Neuronal stem cell (in vitro differentiated cells): ENCODE data around the gene SOCS2.
"Not testable (repeated sequence)": the region's sequence is repeated elsewhere in the genome, so short reads cannot be mapped to it uniquely, and the experiment has no call there.

Experiments used
- DNase-seq: peaks from one replicate; pipeline ENCODE4 v3.0.0-alpha.2; 2013; ENCODE audit warnings: low spot score
- H2AFZ ChIP-seq: one replicate; pipeline ENCODE4 v1.6.1; 2013; ENCODE audit warnings: mild to moderate bottlenecking, low read length, inconsistent platforms
- H2AK5ac ChIP-seq: 2 replicates; pipeline ENCODE4 v1.6.1; 2013; ENCODE audit warnings: low read depth, mild to moderate bottlenecking, inconsistent platforms, low read length, moderate library complexity, mixed read lengths
- H2BK120ac ChIP-seq: 2 replicates; pipeline ENCODE4 v1.6.1; 2013; ENCODE audit warnings: low read depth, mild to moderate bottlenecking, inconsistent platforms, low read length, moderate library complexity, mixed read lengths
- H2BK12ac ChIP-seq: one replicate; pipeline ENCODE4 v1.6.1; 2013; ENCODE audit warnings: low read length, inconsistent platforms
- H2BK15ac ChIP-seq: 2 replicates; pipeline ENCODE4 v1.6.1; 2013; ENCODE audit warnings: mild to moderate bottlenecking, low read length, inconsistent platforms, mixed read lengths
- H2BK5ac ChIP-seq: one replicate; pipeline ENCODE4 v1.6.1; 2013; ENCODE audit warnings: inconsistent platforms, mild to moderate bottlenecking, low read length, moderate library complexity
- H3K14ac ChIP-seq: one replicate; pipeline ENCODE4 v1.6.1; 2013; ENCODE audit warnings: low read length, inconsistent platforms
- H3K18ac ChIP-seq: 2 replicates; pipeline ENCODE4 v1.6.1; 2013; ENCODE audit warnings: low read length, inconsistent platforms
- H3K23ac ChIP-seq: 2 replicates; pipeline ENCODE4 v1.6.1; 2013; ENCODE audit warnings: low read depth, mild to moderate bottlenecking, mixed read lengths, low read length, inconsistent platforms; ENCODE audit not compliant: poor library complexity
- H3K27ac ChIP-seq: replicated peaks from 3 replicates; pipeline ENCODE4 v1.5.1; 2013; ENCODE audit warnings: low read length, inconsistent platforms
- H3K27me3 ChIP-seq, 3 experiments: 2 replicates each; pipeline ENCODE4 v1.6.1; 2013; ENCODE audit warnings: low read length in 3 of 3, mild to moderate bottlenecking in 2 of 3, inconsistent platforms in 1 of 3, low read depth in 1 of 3, mixed read lengths in 1 of 3, moderate library complexity in 1 of 3; ENCODE audit not compliant: control insufficient read depth in 3 of 3, insufficient read depth in 3 of 3
- H3K36me3 ChIP-seq, 2 donors: replicated peaks in 1 of 2; 2 replicates each; pipeline ENCODE4 v1.6.1; 2013; ENCODE audit warnings: low read length in 2 of 2; ENCODE audit not compliant: control insufficient read depth in 2 of 2, insufficient read depth in 2 of 2
- H3K4ac ChIP-seq: 2 replicates; pipeline ENCODE4 v1.6.1; 2013; ENCODE audit warnings: inconsistent platforms, mild to moderate bottlenecking, low read length, moderate library complexity
- H3K4me1 ChIP-seq, 2 donors: 1 replicate in 1 of 2; 2 replicates in 1 of 2; pipeline ENCODE4 v1.6.1; 2013; ENCODE audit warnings: low read length in 2 of 2, low read depth in 1 of 2; ENCODE audit not compliant: control insufficient read depth in 2 of 2, insufficient read depth in 1 of 2
- H3K4me2 ChIP-seq: one replicate; pipeline ENCODE4 v1.6.1; 2013; ENCODE audit warnings: mild to moderate bottlenecking, low read length, inconsistent platforms; ENCODE audit not compliant: insufficient read depth, poor library complexity, severe bottlenecking
- H3K4me3 ChIP-seq, 2 donors: 2 replicates each; pipeline ENCODE4 v1.5.1; 2013; ENCODE audit warnings: low read length in 2 of 2, mild to moderate bottlenecking in 2 of 2, inconsistent platforms in 1 of 2, moderate library complexity in 1 of 2
- H3K79me1 ChIP-seq: one replicate; pipeline ENCODE4 v1.6.1; 2013; ENCODE audit warnings: low read depth, mild to moderate bottlenecking, inconsistent platforms, low read length, moderate library complexity
- H3K9ac ChIP-seq: one replicate; pipeline ENCODE4 v1.6.1; 2013; ENCODE audit warnings: mild to moderate bottlenecking, low read depth, low read length, inconsistent platforms; ENCODE audit not compliant: poor library complexity
- H3K9me3 ChIP-seq, 2 donors: replicated peaks in 1 of 2; 2 replicates each; pipeline versions ENCODE3 to v1.6.1; 2013; ENCODE audit warnings: low read length in 2 of 2, mild to moderate bottlenecking in 2 of 2, inconsistent platforms in 1 of 2, low read depth in 1 of 2, mixed read lengths in 1 of 2, moderate library complexity in 1 of 2; ENCODE audit not compliant: control insufficient read depth in 2 of 2, insufficient read depth in 1 of 2
- H4K8ac ChIP-seq: one replicate; pipeline ENCODE4 v1.6.1; 2013; ENCODE audit warnings: low read depth, mild to moderate bottlenecking, inconsistent platforms, low read length, moderate library complexity
- H4K91ac ChIP-seq: one replicate; pipeline ENCODE4 v1.6.1; 2013; ENCODE audit warnings: low read length, low read depth, mild to moderate bottlenecking, inconsistent platforms; ENCODE audit not compliant: poor library complexity
- WGBS, 2 donors: extraction: QIAGEN DNeasy Blood & Tissue Kit; methylation state at CpG; one replicate each; pipeline ENCODE4 v1.1.7; 2013; ENCODE audit warnings: missing lambda C conversion rate in 2 of 2, mixed read lengths in 1 of 2; ENCODE audit not compliant: insufficient read length in 2 of 2, insufficient replicate concordance in 1 of 2; ENCODE audit errors: extremely low coverage in 2 of 2; 5-methylcytosine and 5-hydroxymethylcytosine counted together

The SOCS2 gene

GRCh38 chr12:93624595-93625294 is 52.3 kb downstream of the SOCS2 start:
- Histone ChIP-seq H3K23ac (no peak overlapping the region), H4K8ac (no peak overlapping the region), H3K27me3 (no peaks in the 10 kb centered on the region), H3K9me3 (no peaks in the 10 kb centered on the region), H3K14ac (no peak overlapping the region), H3K36me3 (no peaks in the 10 kb centered on the region), H2BK120ac (no peak overlapping the region), H3K79me1 (no peaks in the 10 kb centered on the region), H2AK5ac (no peak overlapping the region), H3K4ac (no peak overlapping the region), H3K27ac (no peak overlapping the region), H2BK15ac (no peak overlapping the region), H3K9ac (no peak overlapping the region), H3K18ac (no peak overlapping the region), H2BK12ac (no peak overlapping the region), H2AFZ (no peak overlapping the region), H2BK5ac (no peak overlapping the region), H3K4me3 (no peak overlapping the region), H3K4me2 (no peak overlapping the region), H4K91ac (no peak overlapping the region), H3K4me1 (no peaks in the 10 kb centered on the region)
- DNase-seq, result no peak
- no CpG with 5 or more reads among the region's 2 CpGs for WGBS, 2 donors

- not testable (repeated sequence) for H2AK5ac ChIP-seq, H3K4ac ChIP-seq, H4K8ac ChIP-seq, H3K9ac ChIP-seq, H3K18ac ChIP-seq, H3K4me1 ChIP-seq, H2BK5ac ChIP-seq, H3K27me3 ChIP-seq, DNase-seq, H3K14ac ChIP-seq, H3K79me1 ChIP-seq, H2BK12ac ChIP-seq, H3K9me3 ChIP-seq, H3K4me2 ChIP-seq, H3K36me3 ChIP-seq, H2BK120ac ChIP-seq, H4K91ac ChIP-seq, H2AFZ ChIP-seq, H3K4me3 ChIP-seq, H3K27ac ChIP-seq, H3K23ac ChIP-seq, H2BK15ac ChIP-seq
- no CpG with 5 or more reads among the region's 8 CpGs for WGBS, 2 donors
Observed at GRCh38 chr12:93625295-93625645, 52.8 kb downstream of the SOCS2 start.

GRCh38 chr12:93626160-93626559 is 53.7 kb downstream of the SOCS2 start:
- Histone ChIP-seq H2AFZ (no peak overlapping the region), H3K4me1 (no peaks in the 10 kb centered on the region), H3K4me3 (no peak overlapping the region), H2BK12ac (no peak overlapping the region), H2BK120ac (no peak overlapping the region), H3K14ac (no peak overlapping the region), H3K27me3 (no peaks in the 10 kb centered on the region), H4K8ac (no peak overlapping the region), H3K23ac (no peak overlapping the region), H2BK15ac (no peak overlapping the region), H4K91ac (no peak overlapping the region), H3K9me3 (no peaks in the 10 kb centered on the region), H3K36me3 (no peaks in the 10 kb centered on the region), H3K4me2 (no peak overlapping the region), H2BK5ac (no peak overlapping the region), H3K4ac (no peak overlapping the region), H3K9ac (no peak overlapping the region), H2AK5ac (no peak overlapping the region), H3K79me1 (no peaks in the 10 kb centered on the region), H3K27ac (no peak overlapping the region), H3K18ac (no peak overlapping the region)
- no peak for DNase-seq
- no CpG with 5 or more reads among the region's 4 CpGs for WGBS, 2 donors
